Lung (tissue), 12 donors: ENCODE results near the gene NTRK3. TPM values are rescaled to one million over a fixed set of nuclear protein-coding genes. Genes with fewer than 3 reads are reported as not detected.

ENCODE experiments used
- ATAC-seq: fragments of 200-7000 bp; cut with Tn5 transposase; one replicate; pipeline ENCODE4 v1.9.1; 2020; ENCODE audit warnings: moderate number of reproducible peaks; ENCODE audit not compliant: insufficient read depth, low FRiP score
- DNase-seq, 3 donors: peaks; one replicate each; pipeline ENCODE4 v3.0.0-alpha.2; 2013 to 2017
- H3K27ac ChIP-seq, 2 donors: one replicate each; pipeline ENCODE4 v1.5.1; 2013; ENCODE audit warnings: mild to moderate bottlenecking in 2 of 2, moderate library complexity in 2 of 2, control low read depth in 1 of 2, inconsistent platforms in 1 of 2, low read depth in 1 of 2, low read length in 1 of 2
- H3K27me3 ChIP-seq, 3 donors: one replicate each; pipeline ENCODE4 v1.5.1; 2013; ENCODE audit warnings: low read length in 2 of 3; ENCODE audit not compliant: control insufficient read depth in 3 of 3, insufficient read depth in 3 of 3
- H3K36me3 ChIP-seq, 4 donors: one replicate each; pipeline ENCODE4 v1.5.1; 2013; ENCODE audit warnings: low read length in 4 of 4, mild to moderate bottlenecking in 1 of 4, moderate library complexity in 1 of 4; ENCODE audit not compliant: control insufficient read depth in 4 of 4, insufficient read depth in 4 of 4
- H3K4me1 ChIP-seq, 5 donors: one replicate each; pipeline ENCODE4 v1.5.1; 2013; ENCODE audit warnings: low read length in 5 of 5, mild to moderate bottlenecking in 2 of 5, moderate library complexity in 1 of 5; ENCODE audit not compliant: control insufficient read depth in 5 of 5, insufficient read depth in 5 of 5
- H3K4me3 ChIP-seq: one replicate; pipeline ENCODE4 v1.5.1; 2013; ENCODE audit warnings: mild to moderate bottlenecking, control low read depth, moderate library complexity
- H3K9ac ChIP-seq, 2 donors: one replicate each; pipeline ENCODE4 v1.5.1; 2013; ENCODE audit warnings: low read length in 2 of 2, control low read depth in 1 of 2; ENCODE audit not compliant: insufficient read depth in 1 of 2
- H3K9me3 ChIP-seq, 4 donors: one replicate each; pipeline ENCODE4 v1.5.1; 2013; ENCODE audit warnings: low read length in 3 of 4, mild to moderate bottlenecking in 1 of 4, moderate library complexity in 1 of 4; ENCODE audit not compliant: control insufficient read depth in 4 of 4, insufficient read depth in 3 of 4
- WGBS, 2 donors: extraction: QIAGEN DNeasy Blood & Tissue Kit; methylation state at CpG; one replicate each; pipeline ENCODE4 v1.1.7; 2013; 5-methylcytosine and 5-hydroxymethylcytosine counted together
- polyA plus RNA-seq, 2 donors: library from polyadenylated mRNA; stranded (reverse); fragments of 200-250 nt; gene quantifications; one replicate each; pipeline ENCODE4 v1.2.1, GENCODE V29; 2013
- total RNA-seq, 2 donors: library from RNA; depleted of rRNA in 1 of 2; stranded (reverse); fragments of >200 nt in 1 of 2; gene quantifications; one replicate each; pipeline ENCODE4 v1.2.1, GENCODE V29; 2014 to 2021
- TF ChIP-seq, protein P1 (sequence below): IDR thresholded peaks from 2 replicates; pipeline ENCODE4 v1.5.1; 2012; ENCODE audit warnings: mild to moderate bottlenecking; ENCODE audit errors: control extremely low read depth, extremely low read depth
- donor health status: control.
- donor health status: control.
- donor health status: Bipolar disorder and iron deficiency.
- donor health status: healthy.
- donor health status: DM: yes; HTN: yes; CAD: no.

Gene NTRK3
- total and polyA plus RNA-seq, 4 donors, result 0.44 to 11.0 (median 4.2) TPM

DNA sequence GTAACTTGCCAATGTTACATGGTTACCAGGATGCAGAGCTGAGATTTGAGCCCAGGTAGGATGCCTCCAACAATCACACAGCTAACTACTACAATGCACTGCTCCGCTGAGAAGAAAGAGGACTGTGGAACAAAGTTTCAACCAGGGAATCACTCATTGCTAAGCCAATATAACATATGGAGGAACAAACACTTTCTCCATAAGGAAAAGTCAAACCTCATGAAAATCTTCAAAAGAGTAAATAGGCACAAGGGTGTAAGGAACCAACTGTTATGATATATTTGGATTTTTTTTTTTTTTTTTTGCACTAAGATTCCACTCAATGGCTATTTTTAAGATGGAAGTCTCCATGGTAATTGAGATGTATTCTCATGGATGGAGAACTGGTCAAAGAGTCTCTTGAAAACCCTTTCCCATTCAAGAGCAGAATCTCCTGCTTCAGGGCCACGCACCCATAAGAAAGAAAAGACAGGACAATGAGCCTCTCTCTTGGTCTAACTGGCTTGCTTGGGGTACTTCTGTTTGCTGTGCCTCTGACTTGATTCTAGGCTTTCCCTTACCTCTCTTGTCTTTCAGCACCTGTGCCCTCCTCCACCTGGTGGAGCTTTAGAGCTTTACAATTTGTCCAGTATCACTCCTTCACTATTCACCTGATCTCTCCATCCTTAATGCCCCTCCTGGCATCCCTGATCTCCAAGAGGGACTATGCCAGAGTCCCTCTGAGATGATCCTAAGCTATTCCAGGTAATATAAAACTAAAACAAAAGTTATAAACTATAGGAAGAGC lies 252.8 kb downstream of the NTRK3 start:
- DNase-seq, result no peak
- Histone ChIP-seq H3K4me3 (no peak overlapping the region), H3K36me3 (no peaks in the 10 kb centered on the region), H3K9me3 (no peaks in the 10 kb centered on the region), H3K27me3 (no peaks in the 10 kb centered on the region), H3K27ac (no peak overlapping the region), H3K4me1 (peaks cover 0 to 3% (median 0%) of the 10 kb centered on the region in 5 donors), H3K9ac (no peak overlapping the region)
- 89 to 98% methylated on average over 2 of the region's 2 CpGs for WGBS, 2 donors
- TF ChIP-seq, protein P1, sequence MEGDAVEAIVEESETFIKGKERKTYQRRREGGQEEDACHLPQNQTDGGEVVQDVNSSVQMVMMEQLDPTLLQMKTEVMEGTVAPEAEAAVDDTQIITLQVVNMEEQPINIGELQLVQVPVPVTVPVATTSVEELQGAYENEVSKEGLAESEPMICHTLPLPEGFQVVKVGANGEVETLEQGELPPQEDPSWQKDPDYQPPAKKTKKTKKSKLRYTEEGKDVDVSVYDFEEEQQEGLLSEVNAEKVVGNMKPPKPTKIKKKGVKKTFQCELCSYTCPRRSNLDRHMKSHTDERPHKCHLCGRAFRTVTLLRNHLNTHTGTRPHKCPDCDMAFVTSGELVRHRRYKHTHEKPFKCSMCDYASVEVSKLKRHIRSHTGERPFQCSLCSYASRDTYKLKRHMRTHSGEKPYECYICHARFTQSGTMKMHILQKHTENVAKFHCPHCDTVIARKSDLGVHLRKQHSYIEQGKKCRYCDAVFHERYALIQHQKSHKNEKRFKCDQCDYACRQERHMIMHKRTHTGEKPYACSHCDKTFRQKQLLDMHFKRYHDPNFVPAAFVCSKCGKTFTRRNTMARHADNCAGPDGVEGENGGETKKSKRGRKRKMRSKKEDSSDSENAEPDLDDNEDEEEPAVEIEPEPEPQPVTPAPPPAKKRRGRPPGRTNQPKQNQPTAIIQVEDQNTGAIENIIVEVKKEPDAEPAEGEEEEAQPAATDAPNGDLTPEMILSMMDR, result no peak
- no peak for ATAC-seq

DNA sequence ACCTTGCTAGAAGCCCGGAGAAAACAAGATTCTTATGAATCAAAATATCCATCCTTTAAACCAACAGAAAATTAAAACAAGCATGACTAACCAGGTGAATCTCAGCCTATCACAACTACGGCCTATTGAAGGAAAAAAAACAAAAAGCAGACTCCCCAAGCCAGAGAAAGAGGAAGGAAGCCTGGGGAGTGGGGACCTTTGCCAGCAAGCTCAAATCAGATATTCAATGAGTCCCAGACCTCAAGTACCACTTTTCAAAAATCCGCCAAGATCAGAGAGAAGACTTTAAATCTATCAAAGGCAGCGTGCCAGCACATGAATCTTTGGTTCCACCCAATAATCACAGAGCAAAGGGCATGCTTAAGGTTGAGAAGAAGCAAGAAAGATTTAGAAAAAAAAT lies 253.8 kb downstream of the NTRK3 start:
- no peak overlapping the region for H3K9ac ChIP-seq
- TF ChIP-seq, protein P1, result no peak

DNA sequence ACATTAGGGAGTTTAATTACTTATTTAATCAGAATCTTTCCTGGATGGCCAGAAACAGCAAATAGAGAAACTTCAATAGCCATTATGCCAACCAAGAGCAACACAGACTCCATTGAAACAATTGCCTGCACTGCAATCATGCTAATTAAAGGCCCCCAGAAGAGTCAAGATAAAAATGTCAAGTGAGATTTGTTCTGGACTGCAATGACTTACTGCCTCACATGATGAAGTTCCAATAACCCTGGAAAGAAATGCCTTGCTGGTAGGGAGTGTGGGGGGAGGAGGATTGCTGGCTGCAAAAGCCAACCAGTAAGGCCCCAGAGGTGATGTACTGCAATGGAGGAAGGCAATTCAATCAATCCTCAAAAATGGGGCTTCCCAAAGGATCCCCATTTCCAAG lies 257.9 kb downstream of the NTRK3 start:
- no peaks in the 10 kb centered on the region for H3K36me3 ChIP-seq
- DNase-seq (no peak), ATAC-seq (no peak)
- no peak overlapping the region for H3K27ac ChIP-seq
- TF ChIP-seq, protein P1, result no peak
- no peaks in the 10 kb centered on the region for H3K9me3 ChIP-seq
- no peaks in the 10 kb centered on the region for H3K4me1 ChIP-seq
- H3K4me3 ChIP-seq, result no peak overlapping the region
- H3K27me3 ChIP-seq, result no peaks in the 10 kb centered on the region
- H3K9ac ChIP-seq, result no peak overlapping the region

More for the DNA sequence above, 253.8 kb downstream of the NTRK3 start:
- Histone ChIP-seq H3K4me1 (peaks cover 0 to 3% (median 0%) of the 10 kb centered on the region in 5 donors), H3K27me3 (no peaks in the 10 kb centered on the region), H3K9me3 (no peaks in the 10 kb centered on the region), H3K4me3 (no peak overlapping the region), H3K36me3 (no peaks in the 10 kb centered on the region), H3K27ac (no peak overlapping the region)
- no peak for DNase-seq
- no peak for ATAC-seq
- WGBS, 2 donors, result 36 to 40% methylated on average over 4 of the region's 4 CpGs
